Central memory CD8-positive, alpha-beta T cell (primary cell): ENCODE results near the gene TNNT2.

ENCODE experiments used
- ATAC-seq: fragments of 150-1000 bp; cut with Tn5 transposase; replicated peaks from 2 replicates; pipeline ENCODE4 v1.10.0; 2022; ENCODE audit warnings: mild to moderate bottlenecking, moderate FRiP score, moderate number of reproducible peaks; ENCODE audit not compliant: poor library complexity, severe bottlenecking; ENCODE audit errors: extremely low read depth
- DNase-seq, 2 donors: peaks; one replicate each; pipeline ENCODE4 v3.0.0; 2021; ENCODE audit warnings: low spot score in 2 of 2
- H3K27ac Mint-ChIP-seq: one replicate; pipeline ENCODE4 v1.8.0; 2022; ENCODE audit warnings: low read depth, mild to moderate bottlenecking, moderate library complexity, mixed read lengths
- H3K27me3 Mint-ChIP-seq: one replicate; pipeline ENCODE4 v1.8.0; 2022; ENCODE audit warnings: mixed read lengths
- H3K36me3 Mint-ChIP-seq: one replicate; pipeline ENCODE4 v1.8.0; 2022; ENCODE audit warnings: mild to moderate bottlenecking, moderate library complexity, mixed read lengths; ENCODE audit not compliant: insufficient read depth
- H3K4me1 Mint-ChIP-seq: one replicate; pipeline ENCODE4 v1.8.0; 2022; ENCODE audit warnings: mixed read lengths
- H3K4me3 Mint-ChIP-seq: one replicate; pipeline ENCODE4 v1.8.0; 2022; ENCODE audit warnings: mild to moderate bottlenecking, moderate library complexity, mixed read lengths
- H3K9me3 Mint-ChIP-seq: one replicate; pipeline ENCODE4 v1.8.0; 2022; ENCODE audit warnings: mixed read lengths

The TNNT2 gene

DNA sequence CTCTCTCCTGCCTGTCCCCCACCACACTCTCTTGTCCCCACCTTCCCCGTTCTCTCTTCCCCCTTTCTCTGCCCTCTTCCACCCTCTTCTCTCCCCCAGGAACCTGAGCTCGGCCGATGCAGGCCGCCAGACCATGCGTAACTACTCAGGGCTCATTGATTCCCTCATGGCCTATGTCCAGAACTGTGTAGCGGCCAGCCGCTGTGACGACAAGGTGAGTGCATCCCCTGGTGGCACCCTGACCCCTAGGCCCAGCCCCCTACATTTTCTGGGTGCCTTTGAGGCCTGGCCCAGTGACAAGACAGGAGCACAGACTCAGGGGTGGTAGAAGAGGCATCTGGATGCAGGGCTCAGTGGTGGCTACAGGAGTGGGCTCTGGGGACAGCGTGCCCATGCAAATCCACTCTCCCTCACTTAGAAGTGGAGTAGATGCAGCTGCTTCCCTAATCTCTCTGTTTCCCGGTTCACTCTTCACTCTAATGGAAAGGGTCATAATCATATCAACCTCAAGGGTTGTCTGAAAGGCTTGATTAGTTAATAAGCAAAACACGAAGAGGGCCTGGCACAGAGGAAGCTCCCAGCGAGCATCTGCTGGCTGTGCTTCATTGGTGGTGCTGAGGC lies 57.2 kb downstream of the TNNT2 start:
- no peaks in the 10 kb centered on the region for H3K36me3 Mint-ChIP-seq
- no peak overlapping the region for H3K27ac Mint-ChIP-seq
- no peak overlapping the region for H3K4me3 Mint-ChIP-seq
- ATAC-seq (no peak), DNase-seq (no peak)
- peaks cover 10% of the 10 kb centered on the region for H3K27me3 Mint-ChIP-seq
- no peaks in the 10 kb centered on the region for H3K9me3 Mint-ChIP-seq
- H3K4me1 Mint-ChIP-seq, result no peaks in the 10 kb centered on the region

DNA sequence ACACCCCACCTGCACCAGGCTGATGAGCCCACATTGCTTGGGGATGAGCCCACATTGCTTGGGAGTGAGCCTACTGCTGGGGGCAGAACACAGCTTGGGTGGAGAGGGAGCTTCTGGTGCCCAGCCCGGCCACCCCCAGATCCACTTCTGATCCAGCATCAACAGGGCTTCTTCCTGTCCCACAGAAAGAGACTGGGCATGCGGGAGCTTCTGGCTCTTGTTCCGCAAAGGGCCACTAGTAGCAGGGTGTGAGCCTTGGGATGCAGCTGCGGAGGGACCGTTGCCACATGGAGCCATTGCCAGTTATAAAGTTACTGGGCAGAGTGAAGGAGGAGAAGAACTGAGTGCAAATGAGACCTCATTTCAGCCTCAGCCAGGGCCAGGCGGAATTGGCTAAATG lies 57.8 kb downstream of the TNNT2 start:
- H3K4me1 Mint-ChIP-seq, result no peaks in the 10 kb centered on the region
- peaks cover 17% of the 10 kb centered on the region for H3K27me3 Mint-ChIP-seq
- no peak overlapping the region for H3K4me3 Mint-ChIP-seq
- no peaks in the 10 kb centered on the region for H3K36me3 Mint-ChIP-seq
- no peaks in the 10 kb centered on the region for H3K9me3 Mint-ChIP-seq
- no peak overlapping the region for H3K27ac Mint-ChIP-seq
- ATAC-seq (no peak), DNase-seq (no peak)

DNA sequence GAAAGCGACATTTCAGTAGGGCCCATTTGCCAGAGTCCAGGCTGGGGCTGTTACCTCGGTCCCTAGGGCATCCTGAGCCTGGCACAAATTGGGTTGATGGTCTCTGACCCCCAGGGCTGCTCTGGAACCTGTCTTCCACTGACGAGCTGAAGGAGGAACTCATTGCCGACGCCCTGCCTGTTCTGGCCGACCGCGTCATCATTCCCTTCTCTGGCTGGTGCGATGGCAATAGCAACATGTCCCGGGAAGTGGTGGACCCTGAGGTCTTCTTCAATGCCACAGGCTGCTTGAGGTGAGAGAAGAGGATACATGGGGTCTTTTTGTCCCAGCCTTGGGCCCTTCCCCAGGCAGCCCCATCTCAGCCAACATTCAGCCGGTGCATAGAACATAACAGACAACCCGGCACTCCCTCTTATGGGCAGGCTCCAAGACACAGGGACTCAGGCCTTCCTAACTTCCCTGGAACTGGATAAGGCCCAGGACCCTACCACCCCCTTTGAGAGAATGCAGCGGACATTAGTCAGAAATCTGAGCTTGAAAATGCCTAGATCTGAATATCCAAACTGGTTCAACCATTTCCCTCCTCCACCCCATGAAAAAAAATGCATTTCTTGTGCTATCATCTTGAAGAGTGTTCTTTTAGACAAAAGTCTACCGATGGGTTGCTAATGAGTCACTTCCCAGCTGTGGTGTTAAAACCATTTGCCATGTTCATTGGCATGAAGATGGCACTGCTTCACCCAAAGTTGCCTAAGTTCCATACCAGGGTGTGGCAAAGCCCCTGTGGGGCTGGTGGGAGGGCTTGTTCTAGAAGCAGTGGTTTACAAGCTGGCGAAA lies 58.8 kb downstream of the TNNT2 start:
- ATAC-seq (no peak), DNase-seq (no peak)
- H3K4me3 Mint-ChIP-seq, result no peak overlapping the region
- no peaks in the 10 kb centered on the region for H3K4me1 Mint-ChIP-seq
- H3K27ac Mint-ChIP-seq, result no peak overlapping the region
- no peaks in the 10 kb centered on the region for H3K36me3 Mint-ChIP-seq
- H3K9me3 Mint-ChIP-seq, result no peaks in the 10 kb centered on the region
- peaks cover 26% of the 10 kb centered on the region for H3K27me3 Mint-ChIP-seq

DNA sequence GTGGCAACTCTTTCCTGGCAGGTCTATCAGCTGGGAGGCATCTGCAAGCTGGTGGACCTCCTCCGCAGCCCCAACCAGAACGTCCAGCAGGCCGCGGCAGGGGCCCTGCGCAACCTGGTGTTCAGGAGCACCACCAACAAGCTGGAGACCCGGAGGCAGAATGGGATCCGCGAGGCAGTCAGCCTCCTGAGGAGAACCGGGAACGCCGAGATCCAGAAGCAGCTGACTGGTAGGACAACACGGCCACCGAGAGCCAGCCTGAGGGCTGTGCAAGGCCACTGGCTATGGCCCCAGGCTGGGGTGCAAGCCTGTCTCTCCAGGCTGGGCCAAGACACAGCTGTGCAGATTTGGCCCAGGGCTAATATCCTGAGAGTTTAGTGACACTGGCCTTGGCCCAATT lies 59.9 kb downstream of the TNNT2 start:
- Mint-ChIP-seq H3K9me3 (no peaks in the 10 kb centered on the region), H3K27ac (no peak overlapping the region), H3K36me3 (no peaks in the 10 kb centered on the region), H3K4me3 (no peak overlapping the region), H3K27me3 (peaks cover 29% of the 10 kb centered on the region), H3K4me1 (no peaks in the 10 kb centered on the region)
- DNase-seq (no peak), ATAC-seq (no peak)

DNA sequence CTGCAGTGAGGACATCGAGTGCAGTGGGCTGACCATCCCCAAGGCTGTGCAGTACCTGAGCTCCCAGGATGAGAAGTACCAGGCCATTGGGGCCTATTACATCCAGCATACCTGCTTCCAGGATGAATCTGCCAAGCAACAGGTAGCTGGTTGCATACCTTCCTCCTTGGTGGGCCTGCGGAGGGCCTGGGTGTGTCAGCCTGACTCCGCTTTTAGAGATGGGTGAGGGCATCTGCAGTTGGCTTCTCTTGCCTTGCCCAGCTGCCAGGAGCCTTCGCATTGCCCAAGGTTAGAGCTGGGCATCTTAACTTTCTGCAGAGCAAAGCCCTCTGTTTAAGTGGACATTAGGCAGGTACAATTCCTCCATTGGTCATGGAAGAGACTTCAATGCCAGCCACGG lies 60.9 kb downstream of the TNNT2 start:
- Mint-ChIP-seq H3K4me3 (no peak overlapping the region), H3K4me1 (no peaks in the 10 kb centered on the region), H3K36me3 (no peaks in the 10 kb centered on the region), H3K27ac (no peak overlapping the region), H3K27me3 (peaks cover 34% of the 10 kb centered on the region), H3K9me3 (no peaks in the 10 kb centered on the region)
- ATAC-seq (no peak), DNase-seq (no peak)

DNA sequence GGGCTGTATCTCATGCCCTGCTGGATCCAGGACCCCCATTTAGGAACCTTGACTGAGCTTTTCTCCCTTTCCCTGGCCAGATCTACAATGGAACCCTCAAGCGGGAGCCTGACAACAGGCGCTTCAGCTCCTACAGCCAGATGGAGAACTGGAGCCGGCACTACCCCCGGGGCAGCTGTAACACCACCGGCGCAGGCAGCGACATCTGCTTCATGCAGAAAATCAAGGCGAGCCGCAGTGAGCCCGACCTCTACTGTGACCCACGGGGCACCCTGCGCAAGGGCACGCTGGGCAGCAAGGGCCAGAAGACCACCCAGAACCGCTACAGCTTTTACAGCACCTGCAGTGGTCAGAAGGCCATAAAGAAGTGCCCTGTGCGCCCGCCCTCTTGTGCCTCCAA lies 64.4 kb downstream of the TNNT2 start:
- Mint-ChIP-seq H3K27ac (no peak overlapping the region), H3K36me3 (no peaks in the 10 kb centered on the region), H3K4me3 (no peak overlapping the region), H3K4me1 (no peaks in the 10 kb centered on the region), H3K27me3 (peaks cover 64% of the 10 kb centered on the region), H3K9me3 (no peaks in the 10 kb centered on the region)
- no peak for DNase-seq
- no peak for ATAC-seq

DNA sequence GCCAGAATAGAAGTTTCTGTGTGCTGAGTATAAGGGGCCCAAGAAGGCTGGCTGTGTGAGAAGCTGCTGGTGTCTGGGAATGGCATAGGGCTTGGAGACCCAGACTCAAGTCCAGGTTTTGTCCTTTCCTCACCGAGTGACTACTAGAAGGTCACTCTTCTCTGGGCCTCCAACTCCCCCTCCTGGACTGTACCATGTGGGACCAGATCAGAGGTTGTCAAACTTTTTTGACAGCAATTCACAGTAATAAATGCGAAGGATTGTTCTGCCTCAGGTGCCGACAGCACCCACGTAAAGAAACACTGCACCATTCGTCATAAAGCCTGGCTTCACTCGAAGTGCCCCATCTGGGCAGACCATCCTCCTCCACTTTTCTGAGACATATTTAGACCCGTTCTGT lies 65.2 kb downstream of the TNNT2 start:
- peaks cover 69% of the 10 kb centered on the region for H3K27me3 Mint-ChIP-seq
- no peaks in the 10 kb centered on the region for H3K36me3 Mint-ChIP-seq
- no peak overlapping the region for H3K27ac Mint-ChIP-seq
- no peak for ATAC-seq
- no peaks in the 10 kb centered on the region for H3K4me1 Mint-ChIP-seq
- no peaks in the 10 kb centered on the region for H3K9me3 Mint-ChIP-seq
- H3K4me3 Mint-ChIP-seq, result no peak overlapping the region
- DNase-seq, result no peak

DNA sequence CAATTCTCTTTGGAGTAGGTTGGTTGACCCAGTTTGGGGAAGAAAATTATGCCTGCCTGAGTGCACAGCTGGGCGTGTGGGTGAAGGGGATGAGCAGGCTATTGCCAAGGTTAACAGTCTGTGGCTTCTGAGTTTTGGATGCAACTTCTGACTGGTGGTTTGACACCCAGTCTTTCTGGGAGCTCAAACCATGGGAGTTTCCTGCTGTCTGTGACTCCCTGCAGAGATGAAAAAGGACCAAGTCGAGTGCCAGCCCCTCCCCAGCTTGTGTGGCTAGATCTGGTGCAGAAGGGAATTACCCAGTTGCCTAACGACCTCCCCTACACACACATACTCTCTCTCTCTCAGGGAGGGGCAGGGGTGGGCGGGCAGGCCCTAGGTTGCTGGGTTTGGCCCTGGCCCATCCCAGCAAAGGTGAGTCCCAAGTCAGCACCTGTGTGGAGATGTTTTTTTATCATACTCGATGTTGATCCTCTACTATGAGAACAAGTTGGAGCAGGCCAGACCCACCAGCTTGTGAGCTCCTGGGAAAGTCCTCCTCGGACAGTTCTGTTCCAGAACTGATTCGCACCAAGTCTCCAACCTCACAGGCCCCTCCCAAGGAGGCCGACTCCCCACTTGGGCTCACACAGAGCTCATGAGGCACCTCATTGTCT lies 66.0 kb downstream of the TNNT2 start:
- Mint-ChIP-seq H3K27me3 (peaks cover 69% of the 10 kb centered on the region), H3K4me3 (no peak overlapping the region), H3K4me1 (no peaks in the 10 kb centered on the region), H3K27ac (no peak overlapping the region), H3K9me3 (no peaks in the 10 kb centered on the region), H3K36me3 (no peaks in the 10 kb centered on the region)
- ATAC-seq, result no peak
- no peak for DNase-seq

DNA sequence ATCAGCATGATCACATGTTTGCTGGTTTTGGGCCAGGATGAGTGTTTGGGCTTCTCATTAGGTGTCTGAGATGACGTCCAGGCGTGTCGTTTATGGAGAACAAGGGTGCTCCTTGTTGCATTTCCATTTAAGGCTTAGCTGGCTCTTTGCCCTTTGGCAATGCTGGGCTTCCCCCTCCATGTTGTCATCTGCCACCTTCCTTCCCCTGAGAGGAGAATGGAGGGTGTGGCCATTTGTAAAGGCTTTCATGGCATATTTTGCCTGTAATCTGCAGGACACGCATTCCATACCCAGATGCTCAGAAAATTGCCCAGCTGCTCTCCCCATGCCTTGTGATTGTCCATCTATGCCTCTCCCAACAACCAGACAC lies 66.5 kb downstream of the TNNT2 start:
- Mint-ChIP-seq H3K27ac (no peak overlapping the region), H3K4me3 (no peak overlapping the region), H3K9me3 (no peaks in the 10 kb centered on the region), H3K36me3 (no peaks in the 10 kb centered on the region), H3K27me3 (peaks cover 65% of the 10 kb centered on the region), H3K4me1 (no peaks in the 10 kb centered on the region)
- DNase-seq (no peak), ATAC-seq (no peak)

DNA sequence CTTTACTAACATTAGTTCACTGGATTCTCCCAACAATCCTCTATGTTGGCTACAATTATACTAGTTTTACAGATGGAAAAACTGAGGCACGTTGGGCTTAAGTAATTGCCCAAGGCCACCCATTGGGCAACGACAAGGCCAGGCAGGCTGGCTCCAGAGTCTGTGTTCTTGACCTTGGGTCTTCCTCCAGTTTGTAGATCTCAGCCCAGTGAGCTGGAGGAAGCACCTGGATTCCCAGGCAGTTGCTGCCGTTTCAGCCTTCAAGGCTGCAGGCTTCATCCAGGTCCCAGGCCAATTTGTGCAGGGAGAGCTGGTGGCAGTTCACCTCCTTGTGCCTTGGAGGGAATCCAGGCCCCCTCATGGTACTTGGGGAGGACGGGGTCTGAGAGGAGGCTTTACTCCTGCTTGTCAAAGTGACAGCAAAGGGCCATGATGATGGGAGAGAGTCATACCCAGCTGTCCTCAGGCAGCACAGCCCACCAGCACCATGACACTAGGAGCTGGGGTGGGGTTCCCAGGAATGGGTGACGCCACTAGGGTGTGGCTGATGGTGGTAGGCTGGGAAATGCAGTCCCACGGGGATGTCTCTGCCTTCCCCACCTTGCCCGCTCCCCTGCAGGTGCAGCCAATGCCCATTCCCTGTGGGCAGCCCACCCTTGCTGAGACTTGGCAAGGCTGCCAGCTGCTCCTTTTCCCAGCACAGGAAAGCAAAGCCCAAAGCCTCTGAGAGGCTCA lies 67.1 kb downstream of the TNNT2 start:
- no peaks in the 10 kb centered on the region for H3K9me3 Mint-ChIP-seq
- ATAC-seq (no peak), DNase-seq (no peak)
- no peak overlapping the region for H3K4me3 Mint-ChIP-seq
- no peaks in the 10 kb centered on the region for H3K36me3 Mint-ChIP-seq
- H3K27ac Mint-ChIP-seq, result no peak overlapping the region
- H3K4me1 Mint-ChIP-seq, result no peaks in the 10 kb centered on the region
- H3K27me3 Mint-ChIP-seq, result peaks cover 60% of the 10 kb centered on the region

DNA sequence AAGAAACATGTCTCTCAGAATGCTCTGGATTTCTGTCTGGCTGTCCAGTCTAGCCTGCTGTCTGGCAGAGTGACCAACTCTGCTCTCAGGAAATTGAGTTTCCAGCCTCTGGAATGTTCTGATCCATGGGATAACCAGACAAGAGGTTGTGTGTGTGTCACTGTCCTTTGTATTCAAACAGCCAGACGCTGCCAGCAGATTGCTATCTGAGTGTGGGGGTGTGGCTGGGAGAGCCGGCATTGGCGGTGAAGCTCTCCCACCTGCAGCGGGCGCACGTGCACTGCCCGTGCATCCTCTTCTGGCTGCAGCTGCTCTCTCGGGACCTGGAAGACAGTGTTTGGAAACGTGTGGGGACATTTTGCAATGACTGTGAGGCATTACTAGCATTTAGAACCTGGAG lies 68.1 kb downstream of the TNNT2 start:
- Mint-ChIP-seq H3K4me1 (no peaks in the 10 kb centered on the region), H3K4me3 (no peak overlapping the region), H3K27ac (no peak overlapping the region), H3K27me3 (peaks cover 50% of the 10 kb centered on the region), H3K36me3 (no peaks in the 10 kb centered on the region), H3K9me3 (no peaks in the 10 kb centered on the region)
- ATAC-seq, result no peak
- no peak for DNase-seq
